GM23338 (cell line): ENCODE data around the gene NCKAP5. TPM values are rescaled to one million over a fixed set of nuclear protein-coding genes. Genes with fewer than 3 reads are reported as not detected.
"Not testable (repeated sequence)": the region's sequence is repeated elsewhere in the genome, so short reads cannot be mapped to it uniquely, and the experiment has no call there.

Experiments
- ATAC-seq: fragments of 200-7000 bp; cut with Tn5 transposase; 3 replicates; pipeline ENCODE4 v1.9.1; 2020
- DNase-seq: peaks from one replicate; pipeline ENCODE4 v3.0.0-alpha.2; 2015; ENCODE audit warnings: low spot score
- H2AFZ ChIP-seq: fragments of 200-600 bp; sonication (generic); 2 replicates; pipeline ENCODE4 v1.8.0; 2016; ENCODE audit warnings: antibody characterized with exemption, mild to moderate bottlenecking, moderate library complexity
- H3F3A ChIP-seq: fragments of 200-600 bp; sonication (generic); replicated peaks from 2 replicates; pipeline ENCODE4 v1.8.0; 2017; ENCODE audit warnings: antibody characterized with exemption, mixed run types, low read depth
- H3K27ac ChIP-seq: fragments of 200-600 bp; sonication (generic); 2 replicates; pipeline ENCODE4 v1.6.1; 2016; ENCODE audit warnings: low read depth
- H3K27me3 ChIP-seq: fragments of 200-600 bp; sonication (generic); 2 replicates; pipeline ENCODE4 v1.8.0; 2016; ENCODE audit warnings: mild to moderate bottlenecking, mixed run types, moderate library complexity; ENCODE audit not compliant: insufficient read depth
- H3K36me3 ChIP-seq: fragments of 200-600 bp; sonication (generic); 2 replicates; pipeline ENCODE4 v1.8.0; 2016; ENCODE audit warnings: mild to moderate bottlenecking; ENCODE audit not compliant: insufficient read depth
- H3K4me1 ChIP-seq: fragments of 200-600 bp; sonication (generic); 2 replicates; pipeline ENCODE4 v1.8.0; 2016; ENCODE audit warnings: mild to moderate bottlenecking, moderate library complexity; ENCODE audit not compliant: insufficient read depth
- H3K4me2 ChIP-seq: fragments of 200-600 bp; sonication (generic); 2 replicates; pipeline ENCODE4 v1.7.1; 2017; ENCODE audit warnings: mixed run types
- H3K4me3 ChIP-seq: fragments of 200-600 bp; sonication (generic); 2 replicates; pipeline ENCODE4 v1.6.1; 2016; ENCODE audit warnings: mixed run types
- H3K79me2 ChIP-seq: fragments of 200-600 bp; sonication (generic); replicated peaks from 2 replicates; pipeline ENCODE4 v1.8.0; 2017; ENCODE audit warnings: mild to moderate bottlenecking; ENCODE audit not compliant: insufficient read depth
- H3K9me2 ChIP-seq: fragments of 200-600 bp; sonication (generic); 2 replicates; pipeline ENCODE4 v1.8.0; 2017; ENCODE audit not compliant: insufficient read depth
- H4K20me1 ChIP-seq: fragments of 200-600 bp; sonication (generic); replicated peaks from 2 replicates; pipeline ENCODE4 v1.8.0; 2017; ENCODE audit warnings: mild to moderate bottlenecking; ENCODE audit not compliant: insufficient read depth
- H3K27ac Mint-ChIP-seq: 2 replicates; pipeline ENCODE4 v1.8.0; 2020; ENCODE audit warnings: inconsistent platforms, mild to moderate bottlenecking, moderate library complexity, mixed read lengths
- H3K27me3 Mint-ChIP-seq: 3 replicates; pipeline ENCODE4 v1.8.0; 2022; ENCODE audit warnings: low read depth, mild to moderate bottlenecking, moderate library complexity, mixed read lengths, inconsistent platforms; ENCODE audit not compliant: insufficient read depth, poor library complexity
- H3K36me3 Mint-ChIP-seq: 3 replicates; pipeline ENCODE4 v1.8.0; 2021; ENCODE audit warnings: low read depth, mild to moderate bottlenecking, inconsistent platforms, moderate library complexity, mixed read lengths
- H3K4me1 Mint-ChIP-seq: 3 replicates; pipeline ENCODE4 v1.8.0; 2020; ENCODE audit warnings: mild to moderate bottlenecking, inconsistent platforms, mixed read lengths
- H3K4me3 Mint-ChIP-seq: 3 replicates; pipeline ENCODE4 v1.8.0; 2021; ENCODE audit warnings: moderate library complexity, mild to moderate bottlenecking, inconsistent platforms, mixed read lengths
- H3K9me3 Mint-ChIP-seq: 3 replicates; pipeline ENCODE4 v1.8.0; 2020; ENCODE audit warnings: moderate library complexity, mild to moderate bottlenecking, inconsistent platforms, mixed read lengths
- CTCF ChIP-seq, 2 experiments: fragments of 200-600 bp in 1 of 2; sonication (generic) in 1 of 2; conservative IDR thresholded peaks; 2 replicates each; pipeline versions ENCODE4 v1.5.1 to v1.6.1; 2016 to 2017; ENCODE audit warnings: antibody characterized with exemption in 2 of 2, low read depth in 2 of 2, mild to moderate bottlenecking in 2 of 2, moderate library complexity in 1 of 2
- EZH2phosphoT487 ChIP-seq: fragments of 200-600 bp; sonication (generic); IDR thresholded peaks from one replicate; pipeline ENCODE4 v1.8.1; 2018; ENCODE audit warnings: antibody characterized with exemption; ENCODE audit not compliant: unreplicated experiment
- JUNB ChIP-seq: IDR thresholded peaks from one replicate; pipeline ENCODE4 v1.6.1; 2016; ENCODE audit warnings: antibody characterized with exemption; ENCODE audit not compliant: unreplicated experiment
- NANOG ChIP-seq: IDR thresholded peaks from 2 replicates; pipeline ENCODE4 v1.6.1; 2016; ENCODE audit warnings: antibody characterized with exemption, borderline replicate concordance
- REST ChIP-seq: IDR thresholded peaks from one replicate; pipeline ENCODE4 v1.6.1; 2018; ENCODE audit warnings: antibody characterized with exemption; ENCODE audit not compliant: unreplicated experiment
- ZNF114 ChIP-seq: fragments of 250-450 bp; sonication (Bioruptor Pico); IDR thresholded peaks from 2 replicates; pipeline ENCODE4 v1.5.0; 2020; ENCODE audit warnings: mild to moderate bottlenecking, moderate library complexity
- ZNF462 ChIP-seq: fragments of 250-450 bp; sonication (Bioruptor Pico); IDR thresholded peaks from 2 replicates; pipeline ENCODE4 v1.5.0; 2020; ENCODE audit warnings: mild to moderate bottlenecking, moderate library complexity
- polyA plus RNA-seq: library from polyadenylated mRNA; unstranded; fragments of >200 nt; fragmentation: Nextera tagmentation; extraction: Ambion mirVana; gene quantifications from 2 replicates; pipeline ENCODE4 v1.2.1, GENCODE V29; 2016
- total RNA-seq: library from RNA; depleted of rRNA; stranded (reverse); fragments of >200 nt; shearing (Covaris generic); gene quantifications from 2 replicates; pipeline ENCODE4 v1.2.3, GENCODE V29; 2014

The NCKAP5 gene
- total and polyA plus RNA-seq, 2 experiments from 2014 or later: 0.34 to 0.73 TPM

GRCh38 chr2:133519677-133520076, 48.6 kb downstream of the NCKAP5 start:
- not testable (repeated sequence) for H3K4me3 ChIP-seq, H3K79me2 ChIP-seq, H2AFZ ChIP-seq, H3K36me3 ChIP-seq, H3F3A ChIP-seq, H3K36me3 Mint-ChIP-seq, H3K9me3 Mint-ChIP-seq, H3K27ac Mint-ChIP-seq, H3K9me2 ChIP-seq, H3K27ac ChIP-seq, H3K4me1 ChIP-seq, H3K4me2 ChIP-seq, H3K4me3 Mint-ChIP-seq
- 0 out of 2 replicates have a peak, but pooled peaks cover 11% of the 10 kb centered on the region for H4K20me1 ChIP-seq
- DNase-seq (peak; percentile 57), ATAC-seq (peak; percentile 81)
- Mint-ChIP-seq H3K27me3 (peaks cover 20% of the 10 kb centered on the region), H3K4me1 (peaks cover 21% of the 10 kb centered on the region)
- peak; percentile 73 to 82 for TF ChIP-seq CTCF (conservative IDR thresholded peaks at IDR 0.05; ENCODE audit: low read depth in 2 of 2)
- peaks cover 50% of the 10 kb centered on the region for H3K27me3 ChIP-seq

- no peaks in the 10 kb centered on the region for H3F3A ChIP-seq
- Mint-ChIP-seq H3K27ac (no peak overlapping the region), H3K36me3 (no peaks in the 10 kb centered on the region), H3K4me1 (peaks cover 15% of the 10 kb centered on the region), H3K27me3 (peaks cover 13% of the 10 kb centered on the region), H3K9me3 (no peaks in the 10 kb centered on the region), H3K4me3 (no peak overlapping the region)
- no peak overlapping the region for H3K4me3 ChIP-seq
- DNase-seq: no peak
- H3K36me3 ChIP-seq: no peaks in the 10 kb centered on the region
- 0 out of 2 replicates have a peak, but pooled peaks cover 7% of the 10 kb centered on the region for H4K20me1 ChIP-seq
- H3K27ac ChIP-seq: no peak overlapping the region
- ATAC-seq: no peak
- peaks cover 41% of the 10 kb centered on the region for H3K27me3 ChIP-seq
- H3K79me2 ChIP-seq: no peaks in the 10 kb centered on the region
- no peak overlapping the region for H2AFZ ChIP-seq
- H3K4me1 ChIP-seq: peaks cover 9% of the 10 kb centered on the region
- no peak overlapping the region for H3K4me2 ChIP-seq
- H3K9me2 ChIP-seq: no peaks in the 10 kb centered on the region
- TF ChIP-seq ZNF114 (CRISPR knock-in tag) (no peak), NANOG (no peak), CTCF (conservative IDR thresholded peaks at IDR 0.05; ENCODE audit: low read depth in 2 of 2) (no peak), EZH2phosphoT487 (no peak), ZNF462 (CRISPR knock-in tag) (no peak), JUNB (no peak), REST (no peak)
Measured at GRCh38 chr2:133518700-133519344, 49.4 kb downstream of the NCKAP5 start.
